Thyroid gland (tissue), 4 donors: ENCODE data around the gene BCAS3. TPM values are rescaled to one million over a fixed set of nuclear protein-coding genes. Genes with fewer than 3 reads are reported as not detected.

Experiments used
- DNase-seq, 2 donors: peaks; one replicate each; pipeline ENCODE4 v3.0.0-alpha.2; 2019
- H3K27ac ChIP-seq, 3 donors: fragments of 200-600 bp; sonication (generic); 1 replicate in 2 of 3; 2 replicates in 1 of 3; pipeline ENCODE4 v1.5.1; 2016 to 2019; ENCODE audit warnings: mild to moderate bottlenecking in 1 of 3, moderate library complexity in 1 of 3
- H3K27me3 ChIP-seq: fragments of 200-600 bp; sonication (generic); one replicate; pipeline ENCODE4 v1.5.1; 2019
- H3K36me3 ChIP-seq, 2 donors: fragments of 200-600 bp; sonication (generic); one replicate each; pipeline ENCODE4 v1.5.1; 2016 to 2019
- H3K4me1 ChIP-seq, 2 donors: fragments of 200-600 bp; sonication (generic); one replicate each; pipeline ENCODE4 v1.5.1; 2017 to 2019
- H3K4me3 ChIP-seq, 3 donors: fragments of 200-600 bp; sonication (generic); replicated peaks in 1 of 3; 1 replicate in 2 of 3; 2 replicates in 1 of 3; pipeline ENCODE4 v1.5.1; 2016; ENCODE audit warnings: mild to moderate bottlenecking in 1 of 3
- H3K9me3 ChIP-seq: fragments of 200-600 bp; sonication (generic); one replicate; pipeline ENCODE4 v1.5.1; 2017
- CTCF ChIP-seq, 6 experiments: fragments of 200-600 bp in 3 of 6; fragments of 450-650 bp in 3 of 6; sonication (generic) in 3 of 6; IDR thresholded peaks; one replicate each; pipeline ENCODE4 v1.5.1; 2016 to 2019; ENCODE audit warnings: antibody characterized with exemption in 6 of 6, mild to moderate bottlenecking in 2 of 6, inconsistent platforms in 1 of 6, moderate library complexity in 1 of 6
- POLR2A ChIP-seq, 2 donors: fragments of 450-650 bp; IDR thresholded peaks; one replicate each; pipeline ENCODE4 v1.6.1; 2017; ENCODE audit warnings: antibody characterized with exemption in 2 of 2, mild to moderate bottlenecking in 2 of 2, moderate library complexity in 1 of 2
- WGBS, 2 donors: methylation state at CpG; one replicate each; pipeline ENCODE4 v1.1.5; 2017; 5-methylcytosine and 5-hydroxymethylcytosine counted together
- intact Hi-C: fragments of 100-400 bp; cut with DNase I; formaldehyde crosslinking; loops from one replicate; pipeline ENCODE4 v1.15.1; 2023
- total RNA-seq, 4 donors: library from RNA; depleted of rRNA; stranded (reverse); fragments of >200 nt; gene quantifications; one replicate each; pipeline ENCODE4 v1.2.3, GENCODE V29; 2016

Gene BCAS3
- 10 to 100 TPM; 41.8 to 78.7 (median 51.6) TPM for total RNA-seq

GRCh38 chr17:60677308-60678117 is at the start of gene BCAS3:
Gene BCAS3 (plus strand): TSS chr17:60677851.
- WGBS, 2 donors = 1% methylated on average over 49 to 50 of the region's 51 CpGs
- intact Hi-C loops = no loop called here
- peak; percentile 99 for DNase-seq
- Histone ChIP-seq H3K36me3 (no peaks in the 10 kb centered on the region), H3K4me3 (peak within 1 kb of the TSS; percentile 60 to 91 (median 83)), H3K27me3 (no peaks in the 10 kb centered on the region), H3K4me1 (peaks cover 3 to 14% of the 10 kb centered on the region in 2 donors), H3K27ac (peak within 1 kb of the TSS; percentile 51 to 67 (median 62)), H3K9me3 (no peaks in the 10 kb centered on the region)
- TF ChIP-seq POLR2A (IDR thresholded peaks at IDR 0.05) = peak; percentile 19 to 88
- no peak for TF ChIP-seq CTCF (IDR thresholded peaks at IDR 0.05)

GRCh38 chr17:60628252-60628889 is 49.3 kb upstream of the BCAS3 start:
- DNase-seq = no peak
- Histone ChIP-seq H3K27ac (no peak overlapping the region), H3K9me3 (no peaks in the 10 kb centered on the region), H3K4me1 (peaks cover 0 to 3% of the 10 kb centered on the region in 2 donors), H3K27me3 (no peaks in the 10 kb centered on the region), H3K4me3 (no peak overlapping the region), H3K36me3 (peaks cover 0 to 4% of the 10 kb centered on the region in 2 donors)
- WGBS, 2 donors = 94 to 97% methylated on average over 6 of the region's 6 CpGs
- TF ChIP-seq POLR2A (IDR thresholded peaks at IDR 0.05) (no peak), CTCF (IDR thresholded peaks at IDR 0.05) (no peak)
- intact Hi-C loops = no loop called here

- intact Hi-C loops = no loop called here
- no peak for DNase-seq
- 92 to 94% methylated on average over 2 of the region's 2 CpGs for WGBS, 2 donors
- no peaks in the 10 kb centered on the region for H3K27me3 ChIP-seq
- H3K36me3 ChIP-seq = peaks cover 0 to 5% of the 10 kb centered on the region in 2 donors
- no peak for TF ChIP-seq POLR2A (IDR thresholded peaks at IDR 0.05)
- TF ChIP-seq CTCF (IDR thresholded peaks at IDR 0.05) = no peak
- H3K4me1 ChIP-seq = peaks cover 0 to 3% of the 10 kb centered on the region in 2 donors
- H3K27ac ChIP-seq = no peak overlapping the region
- H3K9me3 ChIP-seq = no peaks in the 10 kb centered on the region
- H3K4me3 ChIP-seq = no peak overlapping the region
Measured at GRCh38 chr17:60629120-60629519, 48.5 kb upstream of the BCAS3 start.

- H3K4me1 ChIP-seq = peaks cover 0 to 3% of the 10 kb centered on the region in 2 donors
- 71% methylated on average over 5 of the region's 5 CpGs for WGBS, 2 donors
Measured at GRCh38 chr17:60630352-60630751, 47.3 kb upstream of the BCAS3 start.

More at GRCh38 chr17:60630352-60630751, 47.3 kb upstream of the BCAS3 start:
- Histone ChIP-seq H3K27me3 (no peaks in the 10 kb centered on the region), H3K36me3 (peaks cover 0 to 8% of the 10 kb centered on the region in 2 donors), H3K4me3 (no peak overlapping the region), H3K27ac (no peak overlapping the region), H3K9me3 (no peaks in the 10 kb centered on the region)
- DNase-seq = peak in 1 of 2 donors; percentile 21
- intact Hi-C loops = no loop called here
- TF ChIP-seq POLR2A (IDR thresholded peaks at IDR 0.05) (no peak), CTCF (IDR thresholded peaks at IDR 0.05) (no peak)
